K562 (cell line): Measurements from ENCODE around the gene PHEX. TPM values are rescaled to one million over a fixed set of nuclear protein-coding genes. Genes with fewer than 3 reads are reported as not detected.
A peak's percentile ranks its signal among the peaks of the same experiment; 100 is the strongest.

Experiments used
- PTTG1 ChIP-seq: fragments of 450-650 bp; IDR thresholded peaks from 2 replicates; pipeline ENCODE4 v1.6.1; 2016; ENCODE audit warnings: low read depth, mild to moderate bottlenecking, missing genetic modification characterization, missing compliant biosample characterization
- PYGO2 ChIP-seq: fragments of 450-650 bp; IDR thresholded peaks from 2 replicates; pipeline ENCODE4 v1.6.1; 2016; ENCODE audit warnings: mild to moderate bottlenecking, missing genetic modification characterization, moderate library complexity, missing compliant biosample characterization
- SMC3 ChIP-seq: conservative IDR thresholded peaks from 2 replicates; pipeline ENCODE4 v1.6.1; 2011; ENCODE audit warnings: low read depth, low read length, improper control_type of control experiment; ENCODE audit not compliant: insufficient read depth
- TFAP4 ChIP-seq: sonication (generic); formaldehyde crosslinking; IDR thresholded peaks from 2 replicates; pipeline ENCODE4 v1.8.0; 2022; ENCODE audit warnings: missing genetic modification reagents, mild to moderate bottlenecking, moderate library complexity, borderline replicate concordance
- polyA plus RNA-seq, 8 experiments: library from polyadenylated mRNA; depleted of rRNA in 4 of 8; stranded (reverse) in 5 of 8; unstranded in 3 of 8; fragments of >200 nt; fragmentation: Nextera tagmentation in 2 of 8; fragmentation: Illumina TruSeq in 1 of 8; extraction: Ambion mirVana in 2 of 8; extraction: Trizol in 1 of 8; gene quantifications; 2 replicates each; pipeline versions ENCODE4 v1.2.1 to v1.2.3, GENCODE V29; 2011 to 2014; ENCODE audit warnings: inconsistent platforms in 1 of 8, missing spikeins in 1 of 8
- total RNA-seq, 7 experiments: library from RNA; depleted of rRNA in 6 of 7; stranded (reverse); fragments of >200 nt in 6 of 7; fragmentation: Illumina TruSeq in 2 of 7; extraction: Trizol in 2 of 7; gene quantifications; 2 replicates each; pipeline versions ENCODE4 v1.2.1 to v1.2.3, GENCODE V29; 2011 to 2021; ENCODE audit warnings: low replicate concordance in 1 of 7
- TF ChIP-seq, protein P1 (sequence below), 3 experiments: IDR thresholded peaks in 2 of 3; conservative IDR thresholded peaks in 1 of 3; 2 replicates each; pipeline ENCODE4 v1.5.1; 2011 to 2012; ENCODE audit warnings: low read length in 3 of 3, mild to moderate bottlenecking in 3 of 3, control low read depth in 2 of 3, improper control_type of control experiment in 1 of 3, inconsistent platforms in 1 of 3, low read depth in 1 of 3, mixed read lengths in 1 of 3, moderate library complexity in 1 of 3; ENCODE audit not compliant: insufficient read depth in 2 of 3

PHEX gene
- total and polyA plus RNA-seq, 9 of the 15 experiments (the other 6 are each of a cell fraction or from before 2014, with no cell fraction given): 0.01 to 0.11 (median 0.04) TPM; not detected in 6

DNA sequence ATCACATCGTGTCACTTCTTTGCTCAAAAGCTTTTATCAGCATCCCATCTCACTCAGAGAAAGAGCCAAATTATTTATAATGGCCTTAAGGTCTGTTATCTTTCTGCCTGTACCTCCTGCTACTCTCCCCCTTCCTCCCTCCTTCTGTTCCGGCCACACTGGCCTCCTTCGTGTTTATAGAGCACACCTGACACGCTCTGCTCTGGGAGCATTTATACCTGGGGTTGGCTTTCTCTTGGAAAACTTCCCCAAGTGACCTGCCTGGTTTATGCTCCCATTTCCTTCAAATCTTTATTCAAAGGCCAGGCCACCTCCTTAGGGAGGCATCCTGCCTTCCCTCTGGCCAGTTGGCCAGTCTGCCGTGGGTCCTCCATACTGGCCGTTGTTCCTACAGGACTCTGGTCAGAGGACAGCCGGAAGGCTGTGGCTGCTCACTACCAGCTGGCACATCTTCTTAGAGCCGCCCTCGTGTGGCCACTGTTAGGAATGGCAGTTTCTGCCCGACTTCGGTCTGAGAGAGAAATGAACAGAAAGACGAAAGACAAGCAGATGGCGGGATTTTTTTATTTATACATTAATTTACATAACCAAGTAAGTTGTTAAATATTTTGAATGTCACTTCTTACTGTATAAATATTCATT lies 160.4 kb downstream of the PHEX start (continued):
- TF ChIP-seq, protein P1, sequence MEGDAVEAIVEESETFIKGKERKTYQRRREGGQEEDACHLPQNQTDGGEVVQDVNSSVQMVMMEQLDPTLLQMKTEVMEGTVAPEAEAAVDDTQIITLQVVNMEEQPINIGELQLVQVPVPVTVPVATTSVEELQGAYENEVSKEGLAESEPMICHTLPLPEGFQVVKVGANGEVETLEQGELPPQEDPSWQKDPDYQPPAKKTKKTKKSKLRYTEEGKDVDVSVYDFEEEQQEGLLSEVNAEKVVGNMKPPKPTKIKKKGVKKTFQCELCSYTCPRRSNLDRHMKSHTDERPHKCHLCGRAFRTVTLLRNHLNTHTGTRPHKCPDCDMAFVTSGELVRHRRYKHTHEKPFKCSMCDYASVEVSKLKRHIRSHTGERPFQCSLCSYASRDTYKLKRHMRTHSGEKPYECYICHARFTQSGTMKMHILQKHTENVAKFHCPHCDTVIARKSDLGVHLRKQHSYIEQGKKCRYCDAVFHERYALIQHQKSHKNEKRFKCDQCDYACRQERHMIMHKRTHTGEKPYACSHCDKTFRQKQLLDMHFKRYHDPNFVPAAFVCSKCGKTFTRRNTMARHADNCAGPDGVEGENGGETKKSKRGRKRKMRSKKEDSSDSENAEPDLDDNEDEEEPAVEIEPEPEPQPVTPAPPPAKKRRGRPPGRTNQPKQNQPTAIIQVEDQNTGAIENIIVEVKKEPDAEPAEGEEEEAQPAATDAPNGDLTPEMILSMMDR (IDR thresholded peaks at IDR 0.05 in 2 of 3, conservative IDR thresholded peaks at IDR 0.05 in 1 of 3; ENCODE audit: insufficient read depth in 2 of 3, low read depth in 1 of 3, low read length in 3 of 3): peak; percentile 57 to 72 (median 63); a peak in 5 of 6 replicates
- TF ChIP-seq TFAP4 (CRISPR knock-in tag): peak; percentile 79; the same call in 1 of the 2 replicates
- peak; percentile 44; the same call in 1 of the 2 replicates for TF ChIP-seq SMC3
- no peak for TF ChIP-seq PYGO2 (tag)
- TF ChIP-seq PTTG1 (tag): no peak
